ENCODE measurements around the gene CLEC3B. TPM values are rescaled to one million over a fixed set of nuclear protein-coding genes. Genes with fewer than 3 reads are reported as not detected.

CLEC3B gene
- total and polyA plus RNA-seq, 2 of the 8 experiments (the other 6 are each of a cell fraction or from before 2014, with no cell fraction given), result 0.32 TPM; not detected in 1

- WGBS, 2 experiments (ENCODE audit: extremely low coverage in 1 of 2, insufficient coverage in 1 of 2, insufficient read length in 1 of 2, insufficient replicate concordance in 2 of 2, low coverage in 1 of 2, low lambda C conversion rate in 2 of 2, missing lambda C conversion rate in 1 of 2), result 77% methylated on average over 3 of the region's 3 CpGs; no CpG with 5 or more reads in 1 of the 2 experiments
- H3K27ac ChIP-seq (ENCODE audit: low read depth, low read length), result no peak overlapping the region
- ChIA-PET POLR2A (ENCODE audit: partially characterized antibody) (no interaction called here), CTCF (ENCODE audit: partially characterized antibody) (interaction anchor here (1.3 kb wide), 1 partner anchor 30 kb away, joined by 4 read pairs; no protein-coding TSS in a partner anchor)
- no peak overlapping the region for H4K91ac ChIP-seq (replicated peaks; ENCODE audit: insufficient read length, low read length)
- no peaks in the 10 kb centered on the region for H3K79me2 ChIP-seq (ENCODE audit: control insufficient read depth in 1 of 2, insufficient read depth in 2 of 2, low read length in 2 of 2)
- FAIRE-seq (no peak), DNase-seq (ENCODE audit: low read depth in 1 of 2, low spot score in 2 of 2) (no peak)
- no peaks in the 10 kb centered on the region for H3K79me1 ChIP-seq (ENCODE audit: low read depth, low read length)
- TF ChIP-seq PHF8 (conservative IDR thresholded peaks at IDR 0.05; ENCODE audit: low read depth, low read length) (no peak), SRF (IDR thresholded peaks at IDR 0.05; ENCODE audit: low read depth, low read length) (no peak), GTF2F1 (IDR thresholded peaks at IDR 0.05; ENCODE audit: borderline replicate concordance, low read depth, low read length) (no peak), TEAD4 (IDR thresholded peaks at IDR 0.05; ENCODE audit: low read depth, low read length) (no peak), RFX5 (IDR thresholded peaks at IDR 0.05; ENCODE audit: borderline replicate concordance, low read depth, low read length) (no peak), GABPA (IDR thresholded peaks at IDR 0.05; ENCODE audit: borderline replicate concordance, insufficient read depth, low read length) (no peak), ASH2L (IDR thresholded peaks at IDR 0.05; ENCODE audit: low read length) (no peak), CHD1 (IDR thresholded peaks at IDR 0.05; ENCODE audit: low read depth, low read length) (no peak), SP1 (IDR thresholded peaks at IDR 0.05; ENCODE audit: low read depth, low read length) (no peak), KDM1A (IDR thresholded peaks at IDR 0.05; ENCODE audit: borderline replicate concordance, low read length) (no peak), EP300 (IDR thresholded peaks at IDR 0.05; ENCODE audit: borderline replicate concordance in 1 of 2, low read depth in 2 of 2, low read length in 2 of 2) (no peak), TAF7 (optimal IDR thresholded peaks at IDR 0.05; ENCODE audit: borderline replicate concordance, low read depth, low read length) (no peak), RXRA (IDR thresholded peaks at IDR 0.05; ENCODE audit: insufficient read depth, low read depth, low read length) (no peak), NRF1 (IDR thresholded peaks at IDR 0.05; ENCODE audit: low read depth, low read length) (no peak)
- no peaks in the 10 kb centered on the region for H3K36me3 ChIP-seq (ENCODE audit: control insufficient read depth in 2 of 4, insufficient read depth in 4 of 4, low read length in 3 of 4)
- H4K8ac ChIP-seq (ENCODE audit: extremely low read depth, insufficient read depth, low read length), result no peak overlapping the region
- peaks cover 0 to 3% of the 10 kb centered on the region in 2 experiments for H4K20me1 ChIP-seq (replicated peaks in 1 of 2; ENCODE audit: control insufficient read depth in 1 of 2, insufficient read depth in 2 of 2, low read length in 2 of 2)
- H2BK12ac ChIP-seq (ENCODE audit: low read depth, low read length), result no peak overlapping the region
- no peak overlapping the region for H2BK120ac ChIP-seq (replicated peaks; ENCODE audit: low read depth, low read length)
- no peak overlapping the region for H3K4ac ChIP-seq (replicated peaks; ENCODE audit: insufficient read length, low read depth, low read length)
- H3K9ac ChIP-seq (replicated peaks in 1 of 4; ENCODE audit: extremely low read depth in 1 of 4, low read depth in 3 of 4, low read length in 3 of 4), result no peak overlapping the region
- no peak overlapping the region for H3K4me3 ChIP-seq (ENCODE audit: extremely low read depth in 1 of 4, insufficient read depth in 2 of 4, low read depth in 3 of 4, low read length in 4 of 4)
- no peak overlapping the region for H2BK5ac ChIP-seq (ENCODE audit: low read depth, low read length)
- H3K56ac ChIP-seq (replicated peaks; ENCODE audit: insufficient read length, low read depth, low read length), result no peak overlapping the region
- no peaks in the 10 kb centered on the region for H3K23me2 ChIP-seq (ENCODE audit: low read depth, low read length)
- no peak overlapping the region for H3K4me2 ChIP-seq (ENCODE audit: insufficient read depth in 1 of 2, low read depth in 2 of 2, low read length in 2 of 2)
- no peak overlapping the region for H4K5ac ChIP-seq (ENCODE audit: insufficient read length, low read depth, low read length)
- H3K4me1 ChIP-seq (replicated peaks in 1 of 4; ENCODE audit: control insufficient read depth in 3 of 4, insufficient read depth in 4 of 4, low read length in 3 of 4), result no peaks in the 10 kb centered on the region; a peak in 4 of 7 replicates
- no peak overlapping the region for H3K18ac ChIP-seq (ENCODE audit: extremely low read depth, low read length)
- H2AFZ ChIP-seq (ENCODE audit: low read length), result no peak overlapping the region
- H3K9me3 ChIP-seq (ENCODE audit: insufficient read depth in 2 of 2, low read depth in 1 of 2, low read length in 1 of 2), result no peaks in the 10 kb centered on the region
- no peaks in the 10 kb centered on the region for H3K27me3 ChIP-seq (replicated peaks in 1 of 4; ENCODE audit: control insufficient read depth in 3 of 4, extremely low read depth in 1 of 4, insufficient read depth in 3 of 4, low read length in 3 of 4)
- H2BK15ac ChIP-seq (ENCODE audit: low read length), result no peak overlapping the region
- no peak overlapping the region for H2AK5ac ChIP-seq (ENCODE audit: low read depth, low read length)
- no peak overlapping the region for H3K14ac ChIP-seq (ENCODE audit: insufficient read length)
- no peak overlapping the region for H2BK20ac ChIP-seq (ENCODE audit: low read length)
- no peak overlapping the region for H3K23ac ChIP-seq (ENCODE audit: insufficient read length)
These were observed 2.4 kb upstream of the CLEC3B start for GRCh38 chr3:45023675-45024074.
